Transverse colon (tissue), 3 donors: ENCODE results near the gene SPDYC.

Experiments
- CTCF ChIP-seq, 5 experiments: fragments of 200-600 bp in 3 of 5; fragments of 450-650 bp in 2 of 5; sonication (generic) in 3 of 5; IDR thresholded peaks; 1 replicate in 2 of 5; 2 replicates in 3 of 5; pipeline ENCODE4 v1.5.1; 2016 to 2017; ENCODE audit warnings: antibody characterized with exemption in 5 of 5, inconsistent platforms in 3 of 5, mild to moderate bottlenecking in 2 of 5, moderate library complexity in 1 of 5
- POLR2A ChIP-seq: fragments of 450-650 bp; IDR thresholded peaks from one replicate; pipeline ENCODE4 v1.6.1; 2016; ENCODE audit warnings: antibody characterized with exemption, mild to moderate bottlenecking, moderate library complexity

DNA sequence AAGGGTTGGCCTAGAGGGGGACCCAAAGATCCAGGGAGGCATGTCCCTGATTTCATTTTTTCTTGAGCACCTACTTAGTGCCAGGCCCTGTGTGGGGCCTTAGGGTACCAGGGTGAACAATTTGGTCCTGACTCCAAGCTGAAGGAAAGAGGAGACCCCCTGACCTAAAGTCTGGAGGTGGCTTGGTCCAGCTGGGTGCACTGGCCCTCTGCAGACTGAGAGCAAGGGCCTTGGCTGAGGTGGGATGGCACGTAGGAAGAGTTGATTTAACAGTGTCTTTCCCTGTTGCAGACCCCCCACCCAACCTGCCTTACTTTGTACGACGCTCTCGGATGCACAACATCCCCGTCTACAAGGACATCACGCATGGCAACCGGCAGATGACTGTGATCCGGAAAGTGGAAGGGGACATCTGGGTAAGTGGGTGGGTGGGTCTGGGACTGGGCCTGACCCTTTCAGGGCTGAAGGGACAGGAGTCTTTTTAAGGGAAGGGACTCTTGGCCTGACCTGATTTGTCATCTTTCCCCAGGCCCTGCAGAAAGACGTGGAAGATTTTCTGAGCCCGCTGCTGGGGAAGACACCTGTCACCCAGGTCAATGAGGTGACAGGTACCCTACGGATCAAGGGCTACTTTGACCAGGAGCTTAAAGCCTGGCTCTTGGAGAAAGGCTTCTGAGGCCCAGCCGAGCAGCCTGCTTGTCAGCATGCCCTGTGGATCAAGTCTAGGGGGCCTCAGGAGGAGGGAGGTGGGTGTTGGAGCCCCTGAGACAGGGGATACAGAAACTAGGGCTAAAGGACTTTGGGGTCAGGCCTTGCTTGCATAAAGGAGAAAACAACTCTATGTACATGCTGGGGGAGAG, 44.6 kb upstream of the SPDYC start:
- no peak for TF ChIP-seq POLR2A
- TF ChIP-seq CTCF (IDR thresholded peaks at IDR 0.05): no peak
